Smooth muscle cell of the pulmonary artery (primary cell): ENCODE measurements around the gene ERCC6L2. TPM values are rescaled to one million over a fixed set of nuclear protein-coding genes. Genes with fewer than 3 reads are reported as not detected.

Experiments
- total RNA-seq: library from RNA; depleted of rRNA; stranded (reverse); fragments of >200 nt; gene quantifications from 2 replicates; pipeline ENCODE4 v1.2.3, GENCODE V29; 2014

The ERCC6L2 gene
- 60.2 and 75.6 TPM in 2 replicates for total RNA-seq

GRCh38 chr9:95875305-95876137 is at the start of gene ERCC6L2:
ERCC6L2 (plus strand) TSS chr9:95875691; CDS start chr9:95876039, 348 bp downstream.

